NCI-H524 (cell line): Measurements from ENCODE around the gene ZSCAN9.
A peak's percentile ranks its signal among the peaks of the same experiment; 100 is the strongest.

Experiments used
- DNase-seq, 2 experiments: peaks; one replicate each; lab custom pipeline; 2025; lab: John Stamatoyannopoulos, UW

ZSCAN9 gene

GRCh38 chr6:28266962-28267694 is 42.1 kb downstream of the ZSCAN9 start, which contains the start of gene ZSCAN26:
ZSCAN26 (plus strand) TSS chr6:28267143; CDS start chr6:28271920, 4,777 bp downstream.
- peak; percentile 81 to 93 for DNase-seq

GRCh38 chr6:28267695-28268059 is 42.6 kb downstream of the ZSCAN9 start:
- no peak for DNase-seq

- no peak for DNase-seq
These were observed 44.4 kb downstream of the ZSCAN9 start for GRCh38 chr6:28269492-28269891.

GRCh38 chr6:28274888-28275287 is 49.8 kb downstream of the ZSCAN9 start:
- no peak for DNase-seq

- DNase-seq: no peak
These were observed 52.7 kb downstream of the ZSCAN9 start for GRCh38 chr6:28277746-28278145.

GRCh38 chr6:28280595-28281287 is 55.7 kb downstream of the ZSCAN9 start:
- DNase-seq: no peak

- DNase-seq: peak; percentile 60 to 81
These were observed 56.4 kb downstream of the ZSCAN9 start, which contains the start of gene PGBD1 for GRCh38 chr6:28281288-28282064. PGBD1 (plus strand) TSS chr6:28281572; CDS start chr6:28283814, 2,242 bp downstream.

- no peak for DNase-seq
These were observed 57.9 kb downstream of the ZSCAN9 start for GRCh38 chr6:28282926-28283325.
